HG02678 (cell line): ENCODE results near the gene CLPTM1.
"Not testable (repeated sequence)": the region's sequence is repeated elsewhere in the genome, so short reads cannot be mapped to it uniquely, and the experiment has no call there.

Experiments
- ATAC-seq: cut with Tn5 transposase; IDR thresholded peaks from one replicate; pipeline ENCODE4 v1.9.1; 2021; ENCODE audit warnings: mild to moderate bottlenecking, moderate library complexity; ENCODE audit not compliant: unreplicated experiment

The CLPTM1 gene

DNA sequence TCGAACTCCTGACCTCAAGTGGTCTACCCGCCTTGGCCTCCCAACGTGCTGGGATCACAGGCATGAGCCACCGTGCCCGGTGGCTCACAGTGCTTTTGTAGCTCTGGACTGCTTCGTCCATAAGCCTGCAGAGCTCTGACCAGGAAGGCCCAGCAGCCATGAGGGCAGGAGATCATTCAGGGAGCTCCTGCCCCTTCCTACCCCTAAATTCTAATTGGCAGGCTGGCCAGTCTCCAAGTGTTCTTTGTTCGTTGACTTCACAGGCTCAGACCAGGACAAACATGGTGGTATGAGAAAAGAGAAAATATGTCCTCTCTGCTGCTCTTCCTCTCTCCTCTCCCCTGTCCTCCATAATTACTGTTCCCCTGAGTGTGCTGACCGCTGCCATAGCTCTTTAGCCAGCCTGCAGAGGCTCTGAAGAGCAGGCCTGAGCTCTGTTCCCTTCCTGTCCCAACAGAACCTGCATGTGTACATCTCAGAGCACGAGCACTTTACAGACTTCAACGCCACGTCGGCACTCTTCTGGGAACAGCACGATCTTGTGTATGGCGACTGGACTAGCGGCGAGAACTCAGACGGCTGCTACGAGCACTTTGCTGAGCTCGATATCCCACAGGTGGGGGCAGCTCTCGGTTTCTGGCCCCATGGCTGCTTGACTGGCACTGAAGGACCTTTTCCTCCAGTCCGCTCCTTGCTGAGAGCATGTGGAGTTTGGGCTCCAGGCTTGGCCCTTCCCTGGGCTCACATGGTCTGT, 19.0 kb downstream of the CLPTM1 start:
- no peak for ATAC-seq

DNA sequence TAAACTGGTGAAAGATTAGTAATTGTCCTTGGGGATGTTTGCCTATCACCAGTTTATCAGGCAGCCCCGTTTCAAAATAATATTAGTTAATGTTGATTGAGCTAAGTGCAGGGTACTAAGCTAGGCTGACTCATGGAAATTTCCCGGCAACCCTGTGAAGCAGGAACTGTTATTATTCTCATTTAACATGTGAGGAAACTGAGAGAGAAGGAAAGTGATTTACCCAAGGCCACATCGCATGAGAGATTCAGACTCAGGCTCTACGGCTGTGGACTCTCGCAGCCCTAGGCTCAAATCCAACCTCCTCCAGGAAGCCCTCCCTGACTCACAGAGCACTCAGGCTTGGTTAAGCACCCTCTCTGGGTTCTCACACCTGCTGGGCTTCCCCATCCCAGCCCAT, 19.7 kb downstream of the CLPTM1 start:
- ATAC-seq: no peak

DNA sequence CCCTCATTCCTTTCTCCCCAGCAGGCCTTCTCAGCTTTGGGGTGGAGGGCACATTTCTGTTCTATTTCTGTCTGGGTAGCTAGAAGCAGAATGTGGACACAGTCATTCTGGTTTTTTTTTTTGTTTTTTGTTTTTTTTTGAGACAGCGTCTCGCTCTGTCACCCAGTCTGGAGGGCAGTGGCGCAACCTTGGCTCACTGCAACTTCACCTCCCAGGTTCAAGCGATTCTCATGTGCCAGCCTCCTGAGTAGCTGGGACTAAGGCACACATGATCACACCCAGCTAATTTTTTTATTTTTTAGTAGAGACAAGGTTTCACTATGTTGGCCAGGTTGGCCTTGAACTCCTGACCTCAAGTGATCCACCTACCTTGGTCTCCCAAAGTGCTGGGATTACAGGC, 20.3 kb downstream of the CLPTM1 start:
- no peak for ATAC-seq

DNA sequence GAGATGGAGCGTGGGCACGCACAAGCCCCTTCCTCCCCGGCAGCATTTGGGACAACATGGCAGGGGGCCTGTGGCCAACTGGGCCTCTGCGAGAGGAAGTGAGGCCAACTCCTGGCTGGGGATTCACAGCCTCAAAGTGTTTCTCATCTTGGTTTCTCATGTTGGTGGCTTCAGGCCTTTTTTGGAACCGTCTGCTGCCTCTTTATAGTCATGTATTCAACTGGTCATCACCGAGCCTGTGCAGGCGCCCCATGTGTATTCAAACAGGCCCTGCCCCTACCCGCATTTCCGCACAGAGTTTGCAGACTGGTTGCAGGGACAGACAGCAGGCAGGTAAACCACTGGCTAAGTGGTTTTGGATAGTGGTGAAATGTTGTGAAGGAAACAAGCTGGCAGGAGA, 28.8 kb downstream of the CLPTM1 start:
- ATAC-seq: no peak

DNA sequence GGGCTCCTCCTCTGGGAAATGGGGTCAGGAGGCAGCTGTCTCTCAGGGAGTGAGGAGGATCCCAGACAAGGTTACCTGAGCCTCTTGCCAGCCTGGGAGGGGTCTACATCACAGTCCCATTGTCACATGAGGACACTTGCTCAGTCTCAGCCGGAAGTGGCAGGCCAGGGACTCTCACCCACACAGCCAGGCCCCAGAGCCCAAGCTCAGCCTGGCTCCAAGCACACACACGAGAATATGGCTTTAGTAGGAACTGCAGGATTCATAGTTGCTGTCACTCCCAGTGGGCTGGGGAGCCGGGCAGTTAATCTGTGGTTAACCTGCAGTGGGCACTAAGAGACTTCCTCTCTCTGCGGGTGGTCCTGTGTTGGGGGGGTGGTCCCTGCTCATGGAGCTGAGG, 30.3 kb downstream of the CLPTM1 start:
- no peak for ATAC-seq

DNA sequence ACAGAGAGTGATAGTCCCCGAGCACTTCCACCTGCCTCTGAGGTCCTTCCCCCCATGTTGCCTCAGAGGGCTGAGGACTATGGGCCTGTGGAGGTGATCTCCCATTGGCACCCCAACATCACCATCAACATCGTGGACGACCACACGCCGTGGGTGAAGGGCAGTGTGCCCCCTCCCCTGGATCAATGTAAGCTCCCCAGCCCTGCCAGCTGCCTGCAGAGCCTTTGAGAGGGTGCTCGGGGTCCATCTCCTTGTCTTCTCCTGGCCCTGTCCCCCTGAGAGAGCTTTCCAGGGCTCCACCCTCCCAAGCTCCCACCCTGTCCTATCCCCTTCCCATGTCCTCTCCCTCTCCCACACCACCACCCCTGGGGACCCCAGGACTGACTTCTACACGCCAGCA, 31.2 kb downstream of the CLPTM1 start:
- ATAC-seq: no peak

DNA sequence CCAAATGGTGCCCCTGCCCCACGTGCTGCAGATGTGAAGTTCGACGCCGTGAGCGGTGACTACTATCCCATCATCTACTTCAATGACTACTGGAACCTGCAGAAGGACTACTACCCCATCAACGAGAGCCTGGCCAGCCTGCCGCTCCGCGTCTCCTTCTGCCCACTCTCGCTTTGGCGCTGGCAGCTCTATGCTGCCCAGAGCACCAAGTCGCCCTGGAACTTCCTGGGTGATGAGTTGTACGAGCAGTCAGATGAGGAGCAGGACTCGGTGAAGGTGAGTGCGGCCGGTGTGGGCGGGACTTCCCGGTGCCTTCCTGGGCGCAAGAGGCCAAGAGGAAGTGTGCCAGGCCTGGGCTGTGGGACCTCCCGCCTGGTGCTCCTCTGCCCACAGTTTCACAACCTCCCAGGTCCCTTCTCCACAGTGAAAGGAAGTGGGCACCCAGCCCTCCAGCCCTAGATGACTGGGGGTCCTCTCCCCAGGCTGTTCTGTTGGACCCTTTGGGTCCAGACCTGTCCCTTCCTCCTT, 32.0 kb downstream of the CLPTM1 start:
- ATAC-seq: no peak

DNA sequence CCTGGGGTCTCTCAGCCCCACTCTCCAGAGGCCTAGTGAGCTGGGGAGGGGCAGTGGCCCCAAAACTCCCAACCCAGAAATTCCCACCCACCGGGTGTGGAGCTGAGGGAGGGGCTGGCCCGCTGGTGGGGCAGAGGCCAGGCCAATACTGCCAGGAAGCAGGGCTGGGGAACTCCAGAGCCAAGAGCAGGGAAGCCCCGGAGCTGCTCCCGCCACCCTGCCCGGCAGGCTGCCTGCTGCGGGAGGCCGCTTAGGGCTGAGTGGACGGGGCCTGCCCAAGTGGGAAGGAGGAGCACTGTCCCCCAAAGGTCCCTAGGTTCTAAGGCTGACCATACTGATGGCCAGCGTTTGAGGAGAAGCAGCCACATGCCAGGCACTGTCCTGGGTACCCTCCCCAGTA, 33.1 kb downstream of the CLPTM1 start:
- no peak for ATAC-seq

DNA sequence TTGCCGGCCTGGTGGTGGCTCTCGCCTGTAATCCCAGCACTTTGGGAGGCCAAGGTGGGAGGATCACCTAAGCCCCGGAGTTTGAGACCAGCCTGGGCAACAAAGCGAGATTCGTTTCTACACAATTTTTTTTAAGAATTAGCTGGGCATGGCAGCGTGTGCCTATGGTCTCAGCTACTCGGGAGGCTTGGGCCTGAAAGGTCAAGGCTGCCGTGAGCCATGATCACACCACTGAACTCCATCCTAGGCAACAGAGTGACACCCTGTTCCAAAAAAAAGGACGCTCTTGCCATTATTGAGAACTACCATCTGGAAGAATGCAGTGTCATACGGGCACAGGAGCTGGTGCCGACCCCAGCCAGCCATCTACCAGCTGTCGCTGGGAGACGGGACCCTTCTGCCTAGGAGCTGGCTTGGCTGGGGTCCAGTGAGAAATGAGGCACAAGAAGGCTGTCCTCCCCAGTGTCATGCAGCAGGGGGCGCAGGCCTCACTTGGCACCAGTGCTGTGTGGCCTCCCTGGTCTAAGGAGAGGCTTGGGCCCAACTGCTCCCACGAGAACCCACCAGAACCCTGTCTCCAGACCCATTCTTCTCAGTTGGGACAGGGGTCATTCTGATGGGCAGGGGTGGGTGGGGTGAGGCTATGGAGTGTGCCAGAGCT, 33.8 kb downstream of the CLPTM1 start:
- ATAC-seq: no peak

DNA sequence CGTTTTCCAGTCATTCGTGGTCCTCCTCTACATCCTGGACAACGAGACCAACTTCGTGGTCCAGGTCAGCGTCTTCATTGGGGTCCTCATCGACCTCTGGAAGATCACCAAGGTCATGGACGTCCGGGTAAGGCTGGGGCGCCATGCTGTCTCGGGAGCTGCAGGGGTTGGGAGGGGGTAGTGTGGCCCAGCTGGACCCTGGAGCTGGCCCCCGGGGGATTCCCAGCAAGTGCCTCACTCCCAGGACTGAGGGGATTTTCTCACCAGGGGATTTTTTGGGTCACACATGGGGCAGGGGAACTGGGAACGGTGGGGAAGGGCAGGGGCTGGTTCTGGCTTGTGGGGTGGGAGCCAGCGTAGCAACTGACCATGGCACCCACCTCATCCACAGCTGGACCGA, 35.3 kb downstream of the CLPTM1 start:
- ATAC-seq: no peak

DNA sequence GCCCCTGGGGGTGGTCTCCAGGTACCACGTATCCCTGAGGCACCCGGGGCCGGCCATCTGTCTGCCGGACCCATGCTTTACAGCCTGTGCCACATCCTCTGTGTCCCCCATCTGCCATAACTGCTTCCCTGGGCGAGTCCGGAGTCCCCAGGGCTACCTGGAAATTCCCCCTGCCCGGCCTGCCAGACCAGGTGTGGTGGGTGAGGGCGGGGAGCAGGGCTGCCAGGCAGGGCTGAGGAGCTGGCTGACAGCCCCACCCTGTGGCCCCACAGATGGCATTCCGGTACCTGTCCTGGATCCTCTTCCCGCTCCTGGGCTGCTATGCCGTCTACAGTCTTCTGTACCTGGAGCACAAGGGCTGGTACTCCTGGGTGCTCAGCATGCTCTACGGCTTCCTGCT, 35.8 kb downstream of the CLPTM1 start:
- ATAC-seq: no peak

DNA sequence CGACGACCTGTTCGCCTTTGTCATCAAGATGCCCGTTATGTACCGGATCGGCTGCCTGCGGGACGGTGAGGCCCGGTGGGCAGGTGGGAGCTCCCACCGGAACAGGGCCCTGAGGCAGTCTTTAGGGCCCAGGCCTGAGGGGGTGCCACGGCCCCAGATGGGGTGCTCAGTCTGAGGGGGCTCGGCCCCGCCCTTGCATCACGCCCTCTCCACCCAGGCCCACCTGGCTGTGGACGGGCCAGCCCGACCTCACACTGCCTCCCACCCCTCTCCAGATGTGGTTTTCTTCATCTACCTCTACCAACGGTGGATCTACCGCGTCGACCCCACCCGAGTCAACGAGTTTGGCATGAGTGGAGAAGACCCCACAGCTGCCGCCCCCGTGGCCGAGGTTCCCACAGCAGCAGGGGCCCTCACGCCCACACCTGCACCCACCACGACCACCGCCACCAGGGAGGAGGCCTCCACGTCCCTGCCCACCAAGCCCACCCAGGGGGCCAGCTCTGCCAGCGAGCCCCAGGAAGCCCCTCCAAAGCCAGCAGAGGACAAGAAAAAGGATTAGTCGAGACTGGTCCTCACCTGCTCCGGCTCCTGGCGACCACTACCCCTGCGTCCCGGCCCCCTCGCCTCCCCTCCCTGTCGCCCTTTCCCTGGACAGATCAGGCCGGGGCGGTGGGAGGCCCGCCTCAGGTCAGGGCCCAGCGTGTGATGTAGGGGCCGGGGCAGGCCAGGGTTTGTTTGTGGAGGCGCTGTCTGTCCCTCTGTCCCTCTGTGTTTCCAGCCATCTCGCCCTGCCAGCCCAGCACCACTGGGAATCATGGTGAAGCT, 37.4 kb downstream of the CLPTM1 start:
- no peak for ATAC-seq

DNA sequence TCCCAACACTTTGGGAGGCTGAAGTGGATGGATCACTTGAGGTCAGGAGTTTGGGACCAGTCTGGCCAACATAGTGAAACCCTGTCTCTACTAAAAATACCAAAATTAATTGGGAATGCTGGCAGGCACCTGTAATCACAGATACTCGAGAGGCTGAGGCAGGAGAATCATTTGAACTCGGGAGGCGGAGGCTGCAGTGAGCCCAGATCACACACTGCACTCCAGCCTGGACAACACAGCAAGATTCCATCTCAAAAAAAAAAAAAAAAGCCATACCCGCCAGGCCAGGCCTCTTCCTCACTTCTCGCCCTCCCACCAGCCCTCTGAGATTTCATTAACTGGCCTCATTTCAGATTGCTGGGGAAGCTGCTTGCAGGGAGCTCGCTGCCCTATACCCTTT, 38.3 kb downstream of the CLPTM1 start:
- no peak for ATAC-seq

DNA sequence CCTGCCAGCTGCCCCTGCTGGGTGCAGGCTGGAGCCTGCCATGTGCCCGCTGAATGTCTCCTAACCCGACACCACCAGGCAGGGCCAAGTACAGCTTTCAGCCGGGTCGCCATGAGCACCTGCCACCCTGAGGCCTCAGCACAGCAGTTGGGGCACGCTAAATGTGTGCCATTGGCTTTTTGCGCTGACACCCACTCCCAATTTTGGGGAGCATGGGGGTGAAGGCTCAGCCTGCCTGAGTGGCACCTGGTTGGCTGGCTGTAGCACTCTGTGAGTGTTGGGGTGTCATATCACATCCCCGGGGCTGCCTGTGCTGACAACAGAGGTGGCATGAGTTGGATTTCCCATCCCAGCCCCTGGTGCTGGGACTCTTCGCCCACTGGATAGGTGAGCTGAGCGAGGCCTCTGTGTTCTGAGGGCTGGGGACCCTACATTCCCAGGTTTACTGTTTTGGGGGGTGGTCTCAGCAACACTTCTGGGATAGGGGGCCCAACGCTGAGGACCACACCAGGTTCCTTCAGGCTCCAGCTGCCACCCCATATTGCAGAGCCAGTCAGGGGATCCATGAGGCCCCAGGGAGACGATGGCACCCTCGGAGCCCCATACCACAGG, 38.9 kb downstream of the CLPTM1 start:
- no peak for ATAC-seq

DNA sequence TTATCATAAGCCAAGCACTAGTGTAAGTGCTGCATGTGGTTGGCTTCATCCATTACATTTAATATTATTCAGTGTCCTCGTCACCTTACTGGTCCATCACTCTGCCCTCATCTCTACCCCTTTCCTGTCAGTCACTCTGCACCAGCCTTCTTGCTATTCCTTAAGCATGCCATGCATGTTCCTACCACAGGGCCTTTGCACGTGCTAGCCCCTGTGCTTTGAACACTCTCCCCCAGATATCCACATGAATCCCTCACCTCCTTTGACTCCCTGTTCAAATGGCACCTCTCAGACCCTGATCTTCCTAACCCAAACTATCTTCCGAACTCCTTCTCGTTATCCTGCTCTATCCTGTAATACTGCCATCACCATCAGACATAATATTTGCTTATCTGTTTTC, 42.8 kb downstream of the CLPTM1 start:
- no peak for ATAC-seq

DNA sequence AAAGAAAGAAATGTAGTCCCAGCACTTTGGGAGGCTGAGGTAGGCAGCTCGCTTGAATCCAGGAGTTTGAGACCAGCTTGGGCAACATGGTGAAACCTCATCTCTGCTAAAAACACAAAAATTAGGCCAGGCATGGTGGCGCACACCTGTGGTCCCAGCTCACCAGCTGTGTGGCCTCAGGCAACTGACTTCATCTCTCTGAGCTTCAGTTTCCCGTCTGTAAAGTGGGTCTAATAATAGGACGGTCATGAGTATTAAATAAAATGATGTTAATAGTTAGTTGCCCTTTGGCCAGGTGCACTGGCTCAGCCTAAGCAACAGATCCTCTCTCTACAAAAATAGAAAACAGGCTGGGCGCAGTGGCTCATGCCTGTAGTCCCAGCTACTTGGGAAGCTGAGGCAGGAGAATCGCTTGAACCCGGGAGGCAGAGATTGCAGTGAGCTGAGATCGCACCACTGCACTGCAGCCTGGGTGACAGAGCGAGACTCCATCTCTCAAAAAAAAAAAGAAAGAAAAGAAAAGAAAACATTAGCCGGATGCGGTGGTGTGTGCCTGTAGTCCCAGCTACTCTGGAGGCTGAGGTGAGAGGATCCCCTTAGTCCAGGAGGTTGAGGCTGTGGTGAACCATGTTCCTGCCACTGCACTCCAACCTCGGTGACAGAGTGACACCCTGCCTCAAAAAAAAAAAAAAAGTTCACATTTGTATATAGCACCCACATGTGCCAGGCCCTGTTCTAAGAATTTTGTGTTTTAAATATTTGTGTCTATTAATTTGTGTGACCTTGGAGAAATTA, 44.1 kb downstream of the CLPTM1 start:
- ATAC-seq: not testable (repeated sequence)

DNA sequence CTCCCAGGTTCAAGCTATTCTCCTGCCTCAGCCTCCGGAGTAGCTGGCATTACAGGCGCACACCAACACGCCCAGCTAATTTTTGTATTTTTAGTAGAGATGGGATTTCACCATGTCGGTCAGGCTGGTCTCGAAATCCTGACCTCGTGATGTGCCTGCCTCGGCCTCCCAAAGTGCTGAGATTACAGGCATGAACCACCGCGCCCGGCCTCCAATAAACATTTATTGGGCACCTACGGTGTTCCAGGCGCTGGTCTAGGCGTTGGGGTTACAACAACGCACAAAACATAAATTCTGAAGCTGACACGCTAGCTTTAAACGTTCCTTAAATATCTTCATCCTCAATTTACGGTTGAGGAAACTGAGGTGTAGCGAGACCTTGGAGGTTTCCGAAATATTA, 45.5 kb downstream of the CLPTM1 start:
- not testable (repeated sequence) for ATAC-seq

DNA sequence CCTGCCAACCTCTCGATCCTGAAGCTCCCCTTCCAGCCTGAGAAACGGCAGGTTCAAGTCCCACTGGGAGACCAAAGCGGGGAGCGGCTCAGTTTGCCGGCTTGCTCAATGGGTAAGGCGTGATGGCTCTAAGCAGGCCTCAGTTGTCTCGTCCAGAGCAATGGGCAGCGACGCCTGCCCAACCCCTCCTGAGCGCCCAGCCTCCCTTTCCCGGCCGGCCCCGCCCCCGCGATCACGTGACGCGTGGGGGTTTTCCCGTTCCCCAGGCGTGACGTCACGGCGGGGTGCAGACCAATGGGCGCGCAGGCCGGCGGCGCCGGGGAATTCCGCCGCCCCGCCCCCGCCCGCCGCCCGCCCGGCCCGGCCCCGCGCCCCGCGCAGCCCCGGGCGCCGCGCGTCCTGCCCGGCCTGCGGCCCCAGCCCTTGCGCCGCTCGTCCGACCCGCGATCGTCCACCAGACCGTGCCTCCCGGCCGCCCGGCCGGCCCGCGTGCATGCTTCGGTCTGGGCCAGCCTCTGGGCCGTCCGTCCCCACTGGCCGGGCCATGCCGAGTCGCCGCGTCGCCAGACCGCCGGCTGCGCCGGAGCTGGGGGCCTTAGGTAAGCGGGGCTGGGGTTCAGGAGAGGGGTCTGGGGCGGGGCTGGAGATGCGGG, 46.0 kb downstream of the CLPTM1 start, which contains the start of gene RELB:
Gene RELB (plus strand): TSS at position 378 of the 653 bp plus-strand sequence. CDS start 116 bp downstream, at position 494.
- ATAC-seq: peak; percentile 59

DNA sequence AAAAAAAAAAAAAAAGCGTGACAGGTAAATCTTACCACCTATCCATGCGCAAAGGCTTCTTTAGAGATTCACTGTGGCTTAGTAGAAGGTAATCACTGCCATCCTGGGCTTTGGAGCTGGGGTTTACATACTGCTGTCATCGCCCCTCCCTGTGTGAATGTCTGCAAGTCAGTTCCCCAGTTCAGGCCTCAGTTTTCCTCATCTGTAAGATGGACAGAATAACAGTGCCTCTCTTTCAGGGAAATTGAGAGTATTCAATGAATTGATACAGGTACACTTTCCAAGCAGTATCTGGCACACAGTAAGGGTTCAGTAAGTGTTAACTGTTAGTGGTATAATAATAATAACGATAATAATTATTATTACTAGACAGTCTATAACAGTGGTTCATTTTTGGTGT, 48.3 kb downstream of the CLPTM1 start:
- ATAC-seq: no peak

DNA sequence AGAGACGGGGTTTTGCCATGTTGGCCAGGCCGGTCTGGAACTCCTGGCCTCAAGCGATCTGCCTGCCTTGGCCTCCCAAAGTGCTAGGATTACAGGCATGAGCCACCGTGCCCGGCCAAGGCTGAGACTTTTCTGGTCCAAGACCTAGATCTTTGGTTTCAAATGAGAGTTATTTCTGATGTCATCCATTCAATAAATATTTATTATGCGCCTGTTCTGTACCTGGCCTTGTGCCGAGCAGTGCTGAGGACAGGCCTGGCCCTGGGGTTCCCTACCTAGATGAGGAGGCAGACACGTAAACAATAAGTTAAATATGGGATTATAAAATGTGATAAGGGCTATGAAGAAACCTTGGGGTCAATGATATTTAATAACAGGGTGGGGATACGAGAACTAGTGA, 50.6 kb downstream of the CLPTM1 start:
- ATAC-seq: no peak
